Measurements from ENCODE around the gene TRIM60. TPM values are rescaled to one million over a fixed set of nuclear protein-coding genes. Genes with fewer than 3 reads are reported as not detected.

Gene TRIM60
- total RNA-seq, 4 donors from 2014 or later, result not detected

DNA sequence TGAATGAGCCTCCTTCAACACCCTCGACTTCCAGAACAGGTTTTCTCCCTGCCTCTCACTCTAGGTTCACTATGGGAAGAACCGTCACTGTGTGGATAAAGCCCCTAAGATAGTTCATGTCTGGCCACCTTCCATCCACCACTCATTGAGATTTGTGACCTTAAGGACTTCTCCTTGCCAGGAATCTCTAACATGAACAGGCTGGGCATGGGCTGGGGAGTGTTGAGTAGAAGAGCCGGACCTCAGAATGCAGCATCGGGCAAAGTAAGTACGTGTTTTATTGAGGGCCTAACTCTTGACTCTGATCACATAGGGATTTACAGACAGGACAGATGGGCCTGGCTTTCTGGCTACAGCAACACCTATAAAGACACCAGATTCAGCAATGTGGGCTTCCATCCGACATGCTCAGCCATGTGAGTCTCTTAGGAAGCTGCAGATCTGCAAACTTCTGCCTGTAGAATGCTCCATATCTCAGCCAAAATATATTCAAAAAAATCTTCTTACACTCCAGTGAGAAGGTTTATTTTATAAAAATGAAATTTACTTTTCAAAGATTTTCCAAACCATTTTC, 26.4 kb upstream of the TRIM60 start:
- in situ Hi-C loops (cut with MboI; ENCODE audit: low sequenced_read_pairs in 4 of 4), result no loop called here
- no peaks in the 10 kb centered on the region for H3K9me3 ChIP-seq
- no peaks in the 10 kb centered on the region for H3K36me3 ChIP-seq
- H3K4me3 ChIP-seq, result no peak overlapping the region
- intact Hi-C loops (cut with DNase I; ENCODE audit: low total_unique reads), result no loop called here
- DNase-seq (no peak), ATAC-seq (no peak)
- no peaks in the 10 kb centered on the region for H3K27me3 ChIP-seq
- TF ChIP-seq POLR2A (IDR thresholded peaks at IDR 0.05), result no peak
- TF ChIP-seq, protein P1, sequence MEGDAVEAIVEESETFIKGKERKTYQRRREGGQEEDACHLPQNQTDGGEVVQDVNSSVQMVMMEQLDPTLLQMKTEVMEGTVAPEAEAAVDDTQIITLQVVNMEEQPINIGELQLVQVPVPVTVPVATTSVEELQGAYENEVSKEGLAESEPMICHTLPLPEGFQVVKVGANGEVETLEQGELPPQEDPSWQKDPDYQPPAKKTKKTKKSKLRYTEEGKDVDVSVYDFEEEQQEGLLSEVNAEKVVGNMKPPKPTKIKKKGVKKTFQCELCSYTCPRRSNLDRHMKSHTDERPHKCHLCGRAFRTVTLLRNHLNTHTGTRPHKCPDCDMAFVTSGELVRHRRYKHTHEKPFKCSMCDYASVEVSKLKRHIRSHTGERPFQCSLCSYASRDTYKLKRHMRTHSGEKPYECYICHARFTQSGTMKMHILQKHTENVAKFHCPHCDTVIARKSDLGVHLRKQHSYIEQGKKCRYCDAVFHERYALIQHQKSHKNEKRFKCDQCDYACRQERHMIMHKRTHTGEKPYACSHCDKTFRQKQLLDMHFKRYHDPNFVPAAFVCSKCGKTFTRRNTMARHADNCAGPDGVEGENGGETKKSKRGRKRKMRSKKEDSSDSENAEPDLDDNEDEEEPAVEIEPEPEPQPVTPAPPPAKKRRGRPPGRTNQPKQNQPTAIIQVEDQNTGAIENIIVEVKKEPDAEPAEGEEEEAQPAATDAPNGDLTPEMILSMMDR (IDR thresholded peaks at IDR 0.05 in 4 of 5, conservative IDR thresholded peaks at IDR 0.05 in 1 of 5), result no peak
- H3K27ac ChIP-seq, result no peak overlapping the region
- no peaks in the 10 kb centered on the region for H3K4me1 ChIP-seq

GRCh38 chr4:165006456-165006855, 25.3 kb upstream of the TRIM60 start:
- intact Hi-C loops (cut with DNase I; ENCODE audit: low total_unique reads), result no loop called here

DNA sequence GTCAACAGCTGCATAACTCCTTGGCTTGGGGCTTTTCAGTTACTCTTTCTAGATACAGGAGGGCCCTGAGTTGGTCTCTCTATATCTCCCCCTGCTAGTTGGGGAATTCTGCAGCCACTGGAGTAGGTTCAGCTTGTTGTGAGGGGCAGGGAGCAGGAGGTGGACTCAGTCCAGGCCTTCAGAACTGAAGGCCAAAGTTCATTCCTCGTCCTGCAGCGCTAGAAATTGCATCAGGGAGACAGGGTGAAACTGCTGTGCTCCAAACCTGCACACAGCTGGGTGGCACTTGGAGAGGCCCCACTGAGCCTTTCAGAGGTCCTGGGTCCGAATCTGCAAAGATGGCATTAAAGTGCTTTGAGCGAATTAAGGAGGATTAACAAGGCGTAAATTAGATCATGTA, 24.9 kb upstream of the TRIM60 start:
- DNase-seq (no peak), ATAC-seq (no peak)
- Histone ChIP-seq H3K27me3 (no peaks in the 10 kb centered on the region), H3K36me3 (no peaks in the 10 kb centered on the region), H3K27ac (no peak overlapping the region), H3K4me1 (no peaks in the 10 kb centered on the region), H3K4me3 (no peak overlapping the region), H3K9me3 (no peaks in the 10 kb centered on the region)
- intact Hi-C loops (cut with DNase I; ENCODE audit: low total_unique reads) (no loop called here), in situ Hi-C loops (cut with MboI; ENCODE audit: low sequenced_read_pairs in 4 of 4) (no loop called here)
- TF ChIP-seq POLR2A (IDR thresholded peaks at IDR 0.05), result no peak
- TF ChIP-seq, protein P1 (IDR thresholded peaks at IDR 0.05 in 4 of 5, conservative IDR thresholded peaks at IDR 0.05 in 1 of 5), result no peak

More at GRCh38 chr4:165006456-165006855, 25.3 kb upstream of the TRIM60 start:
- DNase-seq, result no peak
- in situ Hi-C loops (cut with MboI; ENCODE audit: low sequenced_read_pairs in 4 of 4), result no loop called here
- Histone ChIP-seq H3K4me3 (no peak overlapping the region), H3K27ac (no peak overlapping the region), H3K36me3 (no peaks in the 10 kb centered on the region), H3K4me1 (no peaks in the 10 kb centered on the region), H3K27me3 (no peaks in the 10 kb centered on the region), H3K9me3 (no peaks in the 10 kb centered on the region)
- TF ChIP-seq, protein P1 (IDR thresholded peaks at IDR 0.05 in 4 of 5, conservative IDR thresholded peaks at IDR 0.05 in 1 of 5), result no peak
- no peak for TF ChIP-seq POLR2A (IDR thresholded peaks at IDR 0.05)
- no peak for ATAC-seq

DNA sequence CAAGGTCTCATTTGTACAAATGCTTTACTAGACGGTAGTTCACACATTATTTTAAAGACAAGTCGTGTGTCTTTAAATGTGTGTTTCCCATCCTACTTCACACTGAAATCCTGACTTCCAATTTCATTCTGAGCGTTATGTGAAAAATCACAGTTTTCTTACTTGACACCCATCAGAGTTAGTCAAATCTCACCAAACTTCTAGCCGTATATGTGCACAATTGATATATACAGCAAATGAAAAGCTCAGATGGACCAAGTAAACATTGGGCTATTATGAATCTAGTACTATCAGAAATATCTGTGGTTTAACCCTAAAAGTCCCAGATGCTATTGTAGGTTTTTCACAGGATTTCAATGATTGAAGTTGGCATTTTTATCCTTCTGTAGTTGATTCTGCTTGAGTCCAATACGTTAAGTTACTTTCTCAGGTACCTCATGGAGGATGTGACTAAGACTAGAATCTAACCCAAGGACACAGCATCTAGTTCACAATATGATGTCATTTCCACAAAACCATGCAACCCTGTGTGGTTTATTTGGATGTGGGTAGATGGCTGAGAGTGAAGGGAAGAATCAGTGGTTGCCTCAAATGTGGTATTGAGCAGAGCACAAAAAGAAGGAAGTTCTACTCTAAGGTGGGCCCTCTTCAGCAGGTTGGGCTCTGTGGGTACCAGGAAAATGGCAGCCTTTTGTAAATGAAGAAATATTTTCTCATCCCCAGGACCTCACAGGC, 22.1 kb upstream of the TRIM60 start:
- no peak for ATAC-seq
- intact Hi-C loops (cut with DNase I; ENCODE audit: low total_unique reads), result no loop called here

More for the DNA sequence above, 22.1 kb upstream of the TRIM60 start:
- Histone ChIP-seq H3K4me3 (no peak overlapping the region), H3K27me3 (no peaks in the 10 kb centered on the region), H3K9me3 (no peaks in the 10 kb centered on the region), H3K27ac (no peak overlapping the region), H3K36me3 (no peaks in the 10 kb centered on the region), H3K4me1 (no peaks in the 10 kb centered on the region)
- TF ChIP-seq, protein P1 (IDR thresholded peaks at IDR 0.05 in 4 of 5, conservative IDR thresholded peaks at IDR 0.05 in 1 of 5), result no peak
- no peak for TF ChIP-seq POLR2A (IDR thresholded peaks at IDR 0.05)
- in situ Hi-C loops (cut with MboI; ENCODE audit: low sequenced_read_pairs in 4 of 4), result no loop called here
- DNase-seq, result no peak
